ENCODE results near the gene ZNF677.
"Not testable (repeated sequence)": the region's sequence is repeated elsewhere in the genome, so short reads cannot be mapped to it uniquely, and the experiment has no call there.

Gene ZNF677

GRCh38 chr19:53192771-53193534 lies 61.7 kb downstream of the ZNF677 start, which contains the start of gene ZNF665:
Gene ZNF665 (minus strand): TSS chr19:53193358. CDS start chr19:53182898, 10,460 bp downstream.
- DNase-seq: peak; percentile 92

DNA sequence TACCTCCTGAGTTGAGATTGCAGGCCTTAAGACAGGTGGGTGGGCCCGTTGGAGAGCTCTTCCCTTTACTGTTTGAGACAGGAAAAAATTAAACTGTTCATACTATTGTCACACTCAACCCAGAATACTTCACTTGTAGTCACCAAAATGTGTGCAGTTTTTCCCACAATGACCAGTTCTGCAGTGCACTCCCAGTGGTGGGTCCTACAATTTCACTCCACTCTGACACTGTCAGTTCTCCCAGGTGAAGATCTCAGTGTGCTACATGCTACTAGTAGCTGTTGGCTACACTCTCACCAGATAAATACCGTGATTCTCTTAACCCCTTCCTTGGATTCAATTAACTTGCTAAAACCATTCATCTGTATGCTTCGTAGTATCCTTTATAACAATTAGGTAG lies 64.4 kb downstream of the ZNF677 start:
- no peak for DNase-seq

DNA sequence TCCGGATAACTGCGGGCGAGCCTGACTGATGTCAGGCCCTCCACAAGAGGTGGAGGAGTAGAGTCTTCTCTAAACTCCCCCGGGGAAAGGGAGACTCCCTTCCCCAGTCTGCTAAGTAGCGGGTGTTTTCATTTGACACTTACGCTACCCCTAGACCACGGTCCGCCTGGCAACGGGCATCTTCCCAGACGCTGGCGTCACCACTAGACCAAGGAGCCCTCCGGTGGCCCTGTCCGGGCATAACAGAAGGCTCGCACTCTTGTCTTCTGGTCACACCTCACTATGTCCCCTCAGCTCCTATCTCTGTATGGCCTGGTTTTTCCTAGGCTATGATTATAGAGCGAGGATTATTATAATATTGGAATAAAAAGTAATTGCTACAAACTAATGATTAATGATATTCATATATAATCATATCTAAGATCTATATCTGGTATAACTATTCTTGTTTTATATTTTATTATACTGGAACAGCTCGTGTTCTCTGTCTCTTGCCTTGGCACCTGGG lies 64.9 kb downstream of the ZNF677 start:
- DNase-seq: not testable (repeated sequence)

All from islet precursor cell (in vitro differentiated cells).